Astrocyte of the cerebellum (primary cell): ENCODE measurements around the gene OTX1.

ENCODE experiments used
- DNase-seq: peaks from one replicate; pipeline ENCODE4 v3.0.0-alpha.2; 2011; ENCODE audit warnings: low read depth
- H3K4me3 ChIP-seq: 2 replicates; pipeline ENCODE4 v1.5.1; 2011; ENCODE audit warnings: mild to moderate bottlenecking, low read depth, low read length, moderate library complexity
- in situ Hi-C: cut with HindIII; loops from 2 replicates; pipeline ENCODE4 v1.10.0; 2017; ENCODE audit warnings: low sequenced_read_pairs
- TF ChIP-seq, protein P1 (sequence below): IDR thresholded peaks from 2 replicates; pipeline ENCODE4 v1.5.1; 2012; ENCODE audit warnings: low read length, low read depth, moderate library complexity, mild to moderate bottlenecking; ENCODE audit errors: missing control alignments

Gene OTX1

DNA sequence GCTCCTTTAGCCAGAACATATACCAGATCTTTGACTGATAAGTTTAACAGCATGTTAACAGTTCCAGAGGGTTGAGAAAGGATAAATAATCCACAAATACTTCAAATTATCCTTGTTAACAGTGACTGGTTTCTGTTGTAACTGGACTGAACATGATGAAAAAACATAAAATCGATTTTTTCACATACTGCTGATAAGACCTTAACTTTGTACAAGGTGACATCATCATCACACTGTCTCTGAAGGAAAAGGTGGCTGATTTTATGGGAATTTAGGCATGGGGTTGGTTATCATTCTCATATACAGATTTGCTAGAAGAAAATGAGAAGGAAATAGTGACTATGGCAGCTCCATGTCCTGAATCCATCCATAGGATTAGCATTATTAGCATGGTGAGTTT is 36.1 kb downstream of the OTX1 start:
- no peak for DNase-seq
- TF ChIP-seq, protein P1, sequence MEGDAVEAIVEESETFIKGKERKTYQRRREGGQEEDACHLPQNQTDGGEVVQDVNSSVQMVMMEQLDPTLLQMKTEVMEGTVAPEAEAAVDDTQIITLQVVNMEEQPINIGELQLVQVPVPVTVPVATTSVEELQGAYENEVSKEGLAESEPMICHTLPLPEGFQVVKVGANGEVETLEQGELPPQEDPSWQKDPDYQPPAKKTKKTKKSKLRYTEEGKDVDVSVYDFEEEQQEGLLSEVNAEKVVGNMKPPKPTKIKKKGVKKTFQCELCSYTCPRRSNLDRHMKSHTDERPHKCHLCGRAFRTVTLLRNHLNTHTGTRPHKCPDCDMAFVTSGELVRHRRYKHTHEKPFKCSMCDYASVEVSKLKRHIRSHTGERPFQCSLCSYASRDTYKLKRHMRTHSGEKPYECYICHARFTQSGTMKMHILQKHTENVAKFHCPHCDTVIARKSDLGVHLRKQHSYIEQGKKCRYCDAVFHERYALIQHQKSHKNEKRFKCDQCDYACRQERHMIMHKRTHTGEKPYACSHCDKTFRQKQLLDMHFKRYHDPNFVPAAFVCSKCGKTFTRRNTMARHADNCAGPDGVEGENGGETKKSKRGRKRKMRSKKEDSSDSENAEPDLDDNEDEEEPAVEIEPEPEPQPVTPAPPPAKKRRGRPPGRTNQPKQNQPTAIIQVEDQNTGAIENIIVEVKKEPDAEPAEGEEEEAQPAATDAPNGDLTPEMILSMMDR: no peak
- no peak overlapping the region for H3K4me3 ChIP-seq
- in situ Hi-C loops: no loop called here

DNA sequence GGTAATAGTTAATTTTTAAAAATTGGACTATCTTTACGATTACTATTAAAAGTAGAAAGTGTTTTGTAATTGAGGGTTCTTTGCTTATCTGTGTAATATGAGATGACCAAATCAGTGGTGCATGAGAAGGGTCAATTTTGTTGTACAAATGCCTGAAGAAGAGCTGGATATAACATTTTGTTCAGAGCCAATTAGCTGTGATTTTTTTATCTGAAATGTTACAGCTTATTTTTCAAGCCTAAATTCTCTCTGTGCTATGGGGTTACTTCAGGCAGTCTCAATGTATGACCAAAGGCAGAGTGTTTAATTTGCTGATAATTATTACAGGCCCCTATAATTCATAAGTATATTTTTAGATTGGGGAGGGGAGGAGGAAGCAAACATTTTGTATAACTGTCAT is 41.8 kb downstream of the OTX1 start:
- DNase-seq: no peak
- TF ChIP-seq, protein P1: no peak
- in situ Hi-C loops: no loop called here
- no peak overlapping the region for H3K4me3 ChIP-seq

DNA sequence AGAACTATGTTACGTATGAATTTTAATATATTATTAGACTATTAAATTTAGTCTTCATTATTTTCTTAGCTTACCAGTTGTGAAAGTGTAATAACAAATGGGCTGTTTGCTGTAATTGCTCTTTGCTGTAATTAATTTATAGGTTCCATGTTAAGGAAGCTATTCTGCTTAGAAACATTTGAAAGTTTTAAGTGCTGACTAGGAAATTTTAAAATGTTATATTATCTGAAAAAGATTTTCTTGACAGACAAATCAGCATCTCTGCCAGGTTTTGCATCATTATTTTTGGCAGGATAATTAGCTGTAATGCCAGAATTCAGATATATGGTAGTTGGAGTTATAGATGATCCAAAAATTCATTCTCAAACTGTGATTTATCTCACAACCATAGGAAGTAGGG is 42.2 kb downstream of the OTX1 start:
- in situ Hi-C loops: no loop called here
- TF ChIP-seq, protein P1: no peak
- H3K4me3 ChIP-seq: no peak overlapping the region
- no peak for DNase-seq

DNA sequence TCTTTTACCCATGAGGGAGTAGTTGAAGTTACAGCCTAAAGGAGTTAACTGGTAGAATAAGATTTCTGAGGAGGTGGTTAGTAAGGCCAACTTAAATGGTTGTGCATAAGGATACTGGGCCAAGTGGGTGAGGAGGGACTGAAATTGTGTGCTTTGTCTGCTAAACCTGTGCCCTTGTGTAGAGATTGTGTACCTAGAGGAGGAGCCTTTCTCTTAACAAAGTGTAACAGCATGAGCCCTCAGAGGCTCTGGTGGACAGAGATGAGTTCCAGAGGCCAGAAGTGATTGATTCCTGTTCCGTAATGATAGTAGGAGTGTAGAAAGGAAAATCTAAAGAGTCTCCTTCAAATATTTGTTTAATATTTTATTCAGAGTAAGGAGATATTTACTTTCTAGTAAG is 42.9 kb downstream of the OTX1 start:
- in situ Hi-C loops: no loop called here
- TF ChIP-seq, protein P1: no peak
- DNase-seq: no peak
- no peak overlapping the region for H3K4me3 ChIP-seq

DNA sequence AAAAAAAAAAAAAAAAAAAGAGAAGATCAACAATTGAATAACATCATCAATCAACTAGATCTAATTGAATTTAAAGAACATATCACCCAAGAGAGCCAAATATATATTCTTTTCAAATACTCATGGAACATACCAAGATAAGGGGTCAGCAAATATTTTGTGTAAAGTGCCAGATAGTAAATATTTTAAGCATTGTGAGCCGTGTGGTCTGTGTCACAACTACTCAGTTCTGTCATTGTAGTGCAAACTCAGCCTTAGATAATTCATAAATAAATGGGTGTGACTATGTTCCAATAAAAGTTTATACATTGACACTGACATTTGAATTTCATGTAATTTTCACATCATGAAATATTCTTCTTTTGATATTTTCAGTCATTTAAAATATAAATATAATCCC is 45.9 kb downstream of the OTX1 start:
- TF ChIP-seq, protein P1: no peak
- in situ Hi-C loops: no loop called here
- H3K4me3 ChIP-seq: no peak overlapping the region
- no peak for DNase-seq

DNA sequence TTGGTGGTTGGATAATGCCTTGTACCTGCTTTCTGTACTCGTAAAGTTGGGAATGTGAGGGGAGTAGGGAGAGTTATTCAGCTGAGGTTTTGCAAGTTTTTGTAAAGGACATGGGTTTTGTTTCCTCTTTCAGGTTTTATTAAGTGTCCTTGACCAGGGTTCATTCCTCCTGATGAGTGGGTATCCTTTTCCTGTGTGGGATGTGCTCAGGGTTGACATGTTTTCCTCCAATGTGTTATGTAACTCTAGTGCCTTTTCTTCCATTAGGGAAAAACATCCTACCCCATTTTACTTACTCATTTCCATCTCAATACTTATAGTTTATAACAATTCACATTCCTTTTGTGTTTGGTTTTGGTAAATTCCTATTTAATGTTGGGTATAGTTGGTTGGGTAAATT is 48.4 kb downstream of the OTX1 start:
- DNase-seq: no peak
- H3K4me3 ChIP-seq: no peak overlapping the region
- in situ Hi-C loops: no loop called here
- TF ChIP-seq, protein P1: no peak

DNA sequence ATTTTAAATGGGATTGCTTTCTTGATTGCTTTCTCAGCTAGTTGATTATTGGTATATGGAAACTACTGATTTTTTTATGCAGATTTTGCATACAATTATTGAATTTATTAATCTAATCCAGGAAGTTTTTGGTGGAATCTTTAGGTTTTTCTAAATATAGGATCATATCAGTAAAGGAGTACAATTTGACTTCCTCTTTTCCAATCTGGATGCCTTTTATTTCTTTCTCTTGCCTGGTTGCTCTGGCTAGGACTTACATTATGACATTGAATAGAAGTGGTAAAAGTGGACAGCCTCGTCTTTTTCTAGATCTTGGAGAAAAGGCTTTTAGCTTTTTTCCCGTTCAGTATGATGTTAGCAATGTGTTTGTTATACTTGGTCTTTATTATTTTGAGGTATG is 51.3 kb downstream of the OTX1 start:
- in situ Hi-C loops: no loop called here
- TF ChIP-seq, protein P1: no peak
- DNase-seq: no peak
- H3K4me3 ChIP-seq: no peak overlapping the region
